ENCODE measurements around the gene GGT6. TPM values are rescaled to one million over a fixed set of nuclear protein-coding genes. Genes with fewer than 3 reads are reported as not detected.

The GGT6 gene
- total RNA-seq, 3 donors from 2014 or later, result 12.8 to 33.8 TPM; not detected in 1

- Histone ChIP-seq H3K4me3 (no peak overlapping the region), H3K36me3 (no peaks in the 10 kb centered on the region), H3K27ac (peak overlapping the region; percentile 88 to 94), H3K9me3 (no peaks in the 10 kb centered on the region), H3K4me1 (peaks cover 0 to 19% of the 10 kb centered on the region in 2 donors), H3K27me3 (no peaks in the 10 kb centered on the region)
- TF ChIP-seq POLR2A (IDR thresholded peaks at IDR 0.05), result no peak
- TF ChIP-seq POLR2AphosphoS5 (IDR thresholded peaks at IDR 0.05), result peak in 1 of 3 donors; percentile 65
- DNase-seq (ENCODE audit: low spot score in 2 of 2), result peak in 1 of 2 donors; percentile 82
- intact Hi-C loops (cut with DNase I; ENCODE audit: low total_unique reads), result no loop called here
Measured at GRCh38 chr17:4520894-4521600, 39.3 kb downstream of the GGT6 start.

GRCh38 chr17:4520060-4520893 is 40.1 kb downstream of the GGT6 start:
- H3K27me3 ChIP-seq, result no peaks in the 10 kb centered on the region
- no peak for TF ChIP-seq CTCF (IDR thresholded peaks at IDR 0.05)
- TF ChIP-seq POLR2AphosphoS5 (IDR thresholded peaks at IDR 0.05), result no peak
- TF ChIP-seq POLR2A (IDR thresholded peaks at IDR 0.05), result no peak
- H3K4me3 ChIP-seq, result no peak overlapping the region
- no peaks in the 10 kb centered on the region for H3K36me3 ChIP-seq
- no peak for DNase-seq (ENCODE audit: low spot score in 2 of 2)
- no peaks in the 10 kb centered on the region for H3K9me3 ChIP-seq
- intact Hi-C loops (cut with DNase I; ENCODE audit: low total_unique reads), result no loop called here
- H3K27ac ChIP-seq, result peak overlapping the region; percentile 88 to 94
- H3K4me1 ChIP-seq, result peaks cover 0 to 20% of the 10 kb centered on the region in 2 donors

GRCh38 chr17:4519361-4519788 is 41.0 kb downstream of the GGT6 start:
- no peaks in the 10 kb centered on the region for H3K9me3 ChIP-seq
- peaks cover 0 to 29% of the 10 kb centered on the region in 2 donors for H3K4me1 ChIP-seq
- DNase-seq (ENCODE audit: low spot score in 2 of 2), result peak; percentile 75 to 83
- H3K36me3 ChIP-seq, result no peaks in the 10 kb centered on the region
- H3K27ac ChIP-seq, result peak overlapping the region; percentile 88 to 94
- TF ChIP-seq POLR2A (IDR thresholded peaks at IDR 0.05), result no peak
- intact Hi-C loops (cut with DNase I; ENCODE audit: low total_unique reads), result no loop called here
- H3K27me3 ChIP-seq, result no peaks in the 10 kb centered on the region
- peak overlapping the region in 1 of 3 donors; percentile 25 for H3K4me3 ChIP-seq

GRCh38 chr17:4518901-4519300 is 41.5 kb downstream of the GGT6 start:
- no peak for DNase-seq (ENCODE audit: low spot score in 2 of 2)
- Histone ChIP-seq H3K27me3 (no peaks in the 10 kb centered on the region), H3K4me1 (peaks cover 0 to 34% of the 10 kb centered on the region in 2 donors), H3K9me3 (no peaks in the 10 kb centered on the region), H3K36me3 (no peaks in the 10 kb centered on the region), H3K27ac (peak overlapping the region; percentile 88 to 94), H3K4me3 (peak overlapping the region in 1 of 3 donors; percentile 25)
- intact Hi-C loops (cut with DNase I; ENCODE audit: low total_unique reads), result no loop called here
- TF ChIP-seq POLR2AphosphoS5 (IDR thresholded peaks at IDR 0.05), result no peak
- TF ChIP-seq POLR2A (IDR thresholded peaks at IDR 0.05), result no peak
- no peak for TF ChIP-seq CTCF (IDR thresholded peaks at IDR 0.05)

- Histone ChIP-seq H3K4me1 (peaks cover 0 to 39% of the 10 kb centered on the region in 2 donors), H3K27me3 (no peaks in the 10 kb centered on the region), H3K36me3 (no peaks in the 10 kb centered on the region), H3K27ac (peak overlapping the region; percentile 61 to 66), H3K4me3 (no peak overlapping the region), H3K9me3 (no peaks in the 10 kb centered on the region)
- TF ChIP-seq POLR2A (IDR thresholded peaks at IDR 0.05) (no peak), POLR2AphosphoS5 (IDR thresholded peaks at IDR 0.05) (no peak)
- intact Hi-C loops (cut with DNase I; ENCODE audit: low total_unique reads), result no loop called here
- DNase-seq (ENCODE audit: low spot score in 2 of 2), result no peak
Measured at GRCh38 chr17:4516735-4517134, 43.6 kb downstream of the GGT6 start.

GRCh38 chr17:4515501-4515900 is 44.9 kb downstream of the GGT6 start:
- DNase-seq (ENCODE audit: low spot score in 2 of 2), result no peak
- no peak for TF ChIP-seq CTCF (IDR thresholded peaks at IDR 0.05)
- no peak for TF ChIP-seq POLR2A (IDR thresholded peaks at IDR 0.05)
- no peak for TF ChIP-seq POLR2AphosphoS5 (IDR thresholded peaks at IDR 0.05)
- H3K9me3 ChIP-seq, result no peaks in the 10 kb centered on the region
- H3K36me3 ChIP-seq, result no peaks in the 10 kb centered on the region
- intact Hi-C loops (cut with DNase I; ENCODE audit: low total_unique reads), result no loop called here
- no peaks in the 10 kb centered on the region for H3K27me3 ChIP-seq
- no peak overlapping the region for H3K4me3 ChIP-seq
- H3K4me1 ChIP-seq, result peaks cover 0 to 32% of the 10 kb centered on the region in 2 donors
- peak overlapping the region; percentile 89 to 93 for H3K27ac ChIP-seq
